ENCODE results near the gene HOXC10. TPM values are rescaled to one million over a fixed set of nuclear protein-coding genes. Genes with fewer than 3 reads are reported as not detected.

Gene HOXC10
- total and polyA plus RNA-seq, 2 of the 8 experiments (the other 6 are each of a cell fraction or from before 2014, with no cell fraction given) = not detected

DNA sequence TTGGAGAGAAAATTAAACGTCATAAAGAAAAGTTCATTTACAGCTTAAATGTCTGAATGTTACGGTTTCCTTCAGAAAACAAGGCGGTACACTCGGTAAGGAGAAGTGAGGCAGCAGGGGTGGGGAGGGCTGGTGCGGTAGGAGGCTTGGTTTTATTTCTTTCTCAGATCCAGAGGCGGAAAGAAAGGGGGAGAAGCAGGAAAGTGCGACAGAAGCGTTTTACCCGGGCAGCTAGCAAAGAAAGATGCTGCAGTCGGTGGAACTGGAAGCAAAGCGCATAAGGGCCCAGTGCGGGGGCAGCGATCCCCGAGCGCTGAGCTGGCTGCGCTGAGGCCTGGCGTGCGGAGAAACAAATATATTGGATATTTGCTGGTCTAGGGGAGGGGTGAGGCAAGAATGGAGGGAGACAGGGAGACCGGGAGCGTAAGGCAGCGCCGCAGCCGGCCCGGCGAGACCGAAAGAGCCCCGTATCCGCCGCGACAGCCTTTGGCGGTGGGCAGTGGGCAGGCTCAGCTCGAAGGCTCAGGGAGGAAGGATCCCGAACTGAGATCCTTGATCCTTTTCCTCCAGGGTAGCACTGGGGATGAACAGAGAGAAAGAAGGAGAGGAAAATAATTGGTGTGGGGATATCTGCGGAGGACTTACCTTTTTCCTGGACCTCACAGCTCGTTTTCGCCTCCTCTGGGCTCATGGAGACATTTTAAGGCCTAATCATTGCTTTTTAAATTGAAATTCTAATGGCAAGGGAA lies 18.4 kb upstream of the HOXC10 start:
- H3K9me3 ChIP-seq (ENCODE audit: insufficient read depth in 2 of 2, low read depth in 1 of 2, low read length in 1 of 2) = no peaks in the 10 kb centered on the region
- no peak overlapping the region for H2BK120ac ChIP-seq (replicated peaks; ENCODE audit: low read depth, low read length)
- no peak overlapping the region for H3K27ac ChIP-seq (ENCODE audit: low read depth, low read length)
- H2BK5ac ChIP-seq (ENCODE audit: low read depth, low read length) = no peak overlapping the region
- 0 out of 2 replicates have a peak overlapping the region, but pooled peaks have one; percentile 34 for H2AK5ac ChIP-seq (ENCODE audit: low read depth, low read length)
- FAIRE-seq (no peak), DNase-seq (ENCODE audit: low read depth in 1 of 2, low spot score in 2 of 2) (peak in 1 of 2 experiments; percentile 59)
- ChIA-PET POLR2A (ENCODE audit: partially characterized antibody) (interaction anchor here (1.3 to 2.2 kb wide), 3 partner anchors 11 to 24 kb away, joined by 3 to 9 read pairs (median 5); partner anchors contain the start of gene HOXC12), CTCF (ENCODE audit: partially characterized antibody) (interaction anchor here (0.5 to 1.3 kb wide), 3 partner anchors 22 to 241 kb away, joined by 3 read pairs; no protein-coding TSS in a partner anchor)
- H3K79me2 ChIP-seq (ENCODE audit: control insufficient read depth in 1 of 2, insufficient read depth in 2 of 2, low read length in 2 of 2) = no peaks in the 10 kb centered on the region
- H4K91ac ChIP-seq (replicated peaks; ENCODE audit: insufficient read length, low read length) = no peak overlapping the region
- no peak overlapping the region for H3K4ac ChIP-seq (replicated peaks; ENCODE audit: insufficient read length, low read depth, low read length)
- H3K56ac ChIP-seq (replicated peaks; ENCODE audit: insufficient read length, low read depth, low read length) = no peak overlapping the region
- H2AFZ ChIP-seq (ENCODE audit: low read length) = no peak overlapping the region
- no peak overlapping the region for H3K23ac ChIP-seq (ENCODE audit: insufficient read length)
- H2BK20ac ChIP-seq (ENCODE audit: low read length) = 0 out of 2 replicates have a peak overlapping the region, but pooled peaks have one; percentile 48
- H3K36me3 ChIP-seq (ENCODE audit: control insufficient read depth in 2 of 4, insufficient read depth in 4 of 4, low read length in 3 of 4) = no peaks in the 10 kb centered on the region; a peak in 2 of 8 replicates
- H3K18ac ChIP-seq (ENCODE audit: extremely low read depth, low read length) = 0 out of 2 replicates have a peak overlapping the region, but pooled peaks have one; percentile 3
- 0 out of 2 replicates have a peak overlapping the region, but pooled peaks have one; percentile 35 for H2BK12ac ChIP-seq (ENCODE audit: low read depth, low read length)
- H4K20me1 ChIP-seq (replicated peaks in 1 of 2; ENCODE audit: control insufficient read depth in 1 of 2, insufficient read depth in 2 of 2, low read length in 2 of 2) = peaks cover 22 to 40% of the 10 kb centered on the region in 2 experiments
- H3K9ac ChIP-seq (replicated peaks in 1 of 4; ENCODE audit: extremely low read depth in 1 of 4, low read depth in 3 of 4, low read length in 3 of 4) = no peak overlapping the region
- H3K4me3 ChIP-seq (ENCODE audit: extremely low read depth in 1 of 4, insufficient read depth in 2 of 4, low read depth in 3 of 4, low read length in 4 of 4) = no peak overlapping the region
- H3K27me3 ChIP-seq (replicated peaks in 1 of 4; ENCODE audit: control insufficient read depth in 3 of 4, extremely low read depth in 1 of 4, insufficient read depth in 3 of 4, low read length in 3 of 4) = peaks cover 99 to 100% (median 100%) of the 10 kb centered on the region in 4 experiments
- peaks cover 0 to 4% (median 0%) of the 10 kb centered on the region in 4 experiments; a peak in 2 of 7 replicates for H3K4me1 ChIP-seq (replicated peaks in 1 of 4; ENCODE audit: control insufficient read depth in 3 of 4, insufficient read depth in 4 of 4, low read length in 3 of 4)
- H4K8ac ChIP-seq (ENCODE audit: extremely low read depth, insufficient read depth, low read length) = no peak overlapping the region
- H3K23me2 ChIP-seq (ENCODE audit: low read depth, low read length) = no peaks in the 10 kb centered on the region
- H4K5ac ChIP-seq (ENCODE audit: insufficient read length, low read depth, low read length) = no peak overlapping the region
- peak overlapping the region; percentile 79 for H3K14ac ChIP-seq (ENCODE audit: insufficient read length)
- no peaks in the 10 kb centered on the region for H3K79me1 ChIP-seq (ENCODE audit: low read depth, low read length)
- H2BK15ac ChIP-seq (ENCODE audit: low read length) = no peak overlapping the region
- 4% methylated on average over 36 of the region's 36 CpGs; no CpG with 5 or more reads in 1 of the 2 experiments for WGBS, 2 experiments (ENCODE audit: extremely low coverage in 1 of 2, insufficient coverage in 1 of 2, insufficient read length in 1 of 2, insufficient replicate concordance in 2 of 2, low coverage in 1 of 2, low lambda C conversion rate in 2 of 2, missing lambda C conversion rate in 1 of 2)
- peak overlapping the region in 1 of 2 experiments; percentile 38; a peak in 1 of 4 replicates for H3K4me2 ChIP-seq (ENCODE audit: insufficient read depth in 1 of 2, low read depth in 2 of 2, low read length in 2 of 2)
- no peak for TF ChIP-seq RFX5 (IDR thresholded peaks at IDR 0.05; ENCODE audit: borderline replicate concordance, low read depth, low read length)
- TF ChIP-seq GTF2F1 (IDR thresholded peaks at IDR 0.05; ENCODE audit: borderline replicate concordance, low read depth, low read length) = no peak
- TF ChIP-seq JUN (IDR thresholded peaks at IDR 0.05; ENCODE audit: low read depth, low read length) = no peak
- TF ChIP-seq EP300 (IDR thresholded peaks at IDR 0.05; ENCODE audit: borderline replicate concordance in 1 of 2, low read depth in 2 of 2, low read length in 2 of 2) = no peak
- peak; percentile 99 for TF ChIP-seq EZH2 (IDR thresholded peaks at IDR 0.05; ENCODE audit: low read depth, low read length, severe bottlenecking)
- TF ChIP-seq MAX (IDR thresholded peaks at IDR 0.05) = no peak
- peak; percentile 99 for TF ChIP-seq SUZ12 (IDR thresholded peaks at IDR 0.05; ENCODE audit: low read length)
- TF ChIP-seq MAFK (IDR thresholded peaks at IDR 0.05; ENCODE audit: low read depth, low read length) = no peak
- TF ChIP-seq, protein P1, sequence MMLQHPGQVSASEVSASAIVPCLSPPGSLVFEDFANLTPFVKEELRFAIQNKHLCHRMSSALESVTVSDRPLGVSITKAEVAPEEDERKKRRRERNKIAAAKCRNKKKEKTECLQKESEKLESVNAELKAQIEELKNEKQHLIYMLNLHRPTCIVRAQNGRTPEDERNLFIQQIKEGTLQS (IDR thresholded peaks at IDR 0.05; ENCODE audit: insufficient read depth, low read depth, low read length) = no peak
- TF ChIP-seq BCL11A (IDR thresholded peaks at IDR 0.05; ENCODE audit: low read depth in 2 of 2, low read length in 2 of 2) = no peak
